DND-41 (cell line): ENCODE results near the gene VENTX.

Experiments
- ATAC-seq: fragments of 200-7000 bp; cut with Tn5 transposase; 3 replicates; pipeline ENCODE4 v1.9.1; 2021; ENCODE audit warnings: low read depth; ENCODE audit not compliant: insufficient read depth
- DNase-seq: peaks from one replicate; pipeline ENCODE4 v3.0.0-alpha.2; 2020
- H2AFZ ChIP-seq: 2 replicates; pipeline ENCODE4 v1.6.0; 2012; ENCODE audit warnings: low read depth, low read length
- H3K27ac ChIP-seq: 2 replicates; pipeline ENCODE4 v1.5.1; 2012; ENCODE audit warnings: low read length, inconsistent platforms
- H3K27me3 ChIP-seq: fragments of 200-600 bp; sonication (generic); 2 replicates; pipeline ENCODE4 v1.6.0; 2012; ENCODE audit warnings: low read length, mild to moderate bottlenecking, inconsistent platforms; ENCODE audit not compliant: insufficient read depth, poor library complexity
- H3K36me3 ChIP-seq: 2 replicates; pipeline ENCODE4 v1.5.1; 2012; ENCODE audit warnings: low read length, inconsistent platforms; ENCODE audit not compliant: insufficient read depth
- H3K4me1 ChIP-seq: 2 replicates; pipeline ENCODE4 v1.5.1; 2012; ENCODE audit warnings: mild to moderate bottlenecking, low read length; ENCODE audit not compliant: insufficient read depth
- H3K4me2 ChIP-seq: 2 replicates; pipeline ENCODE4 v1.6.0; 2012; ENCODE audit warnings: mild to moderate bottlenecking, moderate library complexity, low read length, inconsistent platforms; ENCODE audit not compliant: insufficient read depth
- H3K4me3 ChIP-seq, 2 experiments: fragments of 200-600 bp in 1 of 2; shearing (Covaris generic) in 1 of 2; 2 replicates each; pipeline ENCODE4 v1.5.1; 2012 to 2016; ENCODE audit warnings: inconsistent platforms in 2 of 2, low read length in 2 of 2, mild to moderate bottlenecking in 2 of 2, low read depth in 1 of 2, moderate library complexity in 1 of 2
- H3K79me2 ChIP-seq: 2 replicates; pipeline ENCODE4 v1.6.0; 2012; ENCODE audit warnings: low read length, inconsistent platforms; ENCODE audit not compliant: insufficient read depth
- H3K9ac ChIP-seq: 2 replicates; pipeline ENCODE4 v1.6.0; 2012; ENCODE audit warnings: low read depth, mild to moderate bottlenecking, inconsistent platforms, low read length, moderate library complexity
- H3K9me3 ChIP-seq: 2 replicates; pipeline ENCODE4 v1.5.1; 2012; ENCODE audit warnings: low read length, moderate library complexity, mild to moderate bottlenecking, inconsistent platforms; ENCODE audit not compliant: insufficient read depth, severe bottlenecking
- H4K20me1 ChIP-seq: 2 replicates; pipeline ENCODE4 v1.6.0; 2012; ENCODE audit warnings: low read length; ENCODE audit not compliant: insufficient read depth
- EZH2 ChIP-seq: IDR thresholded peaks from 3 replicates; pipeline ENCODE4 v1.6.1; 2012; ENCODE audit warnings: borderline replicate concordance, low read depth, mild to moderate bottlenecking, moderate library complexity, low read length, inconsistent platforms; ENCODE audit not compliant: severe bottlenecking
- TF ChIP-seq, protein P1 (sequence below): IDR thresholded peaks from 2 replicates; pipeline ENCODE4 v1.5.1; 2012; ENCODE audit warnings: borderline replicate concordance, low read length, moderate library complexity, mild to moderate bottlenecking; ENCODE audit not compliant: poor library complexity, severe bottlenecking; ENCODE audit errors: extremely low read depth

VENTX gene, protein sequence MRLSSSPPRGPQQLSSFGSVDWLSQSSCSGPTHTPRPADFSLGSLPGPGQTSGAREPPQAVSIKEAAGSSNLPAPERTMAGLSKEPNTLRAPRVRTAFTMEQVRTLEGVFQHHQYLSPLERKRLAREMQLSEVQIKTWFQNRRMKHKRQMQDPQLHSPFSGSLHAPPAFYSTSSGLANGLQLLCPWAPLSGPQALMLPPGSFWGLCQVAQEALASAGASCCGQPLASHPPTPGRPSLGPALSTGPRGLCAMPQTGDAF

DNA sequence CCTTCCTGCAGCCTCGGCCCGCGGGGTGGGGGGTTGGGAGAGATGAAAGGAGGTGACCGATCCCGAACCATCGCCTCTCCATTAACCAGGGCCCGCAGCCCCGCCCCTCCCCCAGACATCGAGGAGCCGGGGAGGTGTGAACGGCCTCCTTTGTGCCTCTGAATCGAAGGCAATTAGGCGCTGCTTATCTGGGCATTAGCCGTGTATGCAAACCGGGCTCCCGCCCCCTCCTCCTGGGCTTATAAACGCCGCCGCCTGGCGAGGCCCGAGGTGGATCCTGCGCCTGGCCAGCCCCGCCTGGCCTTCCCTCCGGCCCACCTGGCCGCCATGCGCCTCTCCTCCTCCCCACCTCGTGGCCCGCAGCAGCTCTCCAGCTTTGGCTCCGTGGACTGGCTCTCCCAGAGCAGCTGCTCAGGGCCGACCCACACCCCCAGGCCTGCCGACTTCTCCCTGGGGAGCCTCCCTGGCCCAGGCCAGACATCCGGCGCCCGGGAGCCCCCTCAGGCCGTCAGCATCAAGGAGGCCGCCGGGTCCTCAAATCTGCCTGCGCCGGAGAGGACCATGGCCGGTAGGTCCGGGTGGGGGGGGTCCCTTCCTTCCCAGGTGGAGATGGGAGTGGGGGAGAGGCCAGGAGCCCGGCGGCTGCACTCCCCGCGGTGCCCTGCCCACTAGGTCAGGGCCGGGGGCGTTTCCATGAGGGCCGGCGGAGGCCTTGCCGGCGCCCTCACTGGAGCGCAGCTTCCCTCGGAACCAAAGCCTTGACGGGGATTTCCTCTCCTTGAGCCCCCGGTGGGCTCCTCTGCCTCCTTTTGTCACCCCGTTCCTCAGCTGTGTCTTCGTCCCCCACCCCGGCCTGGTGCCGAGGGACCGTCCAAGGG, at the start of gene VENTX:
Gene VENTX (plus strand): TSS at position 268 of the 878 bp plus-strand sequence. CDS start 60 bp downstream, at position 328.
- 0 out of 2 replicates have a peak, but pooled peaks cover under 1% of the 10 kb centered on the region for H4K20me1 ChIP-seq
- no peak within 1 kb of the TSS for H2AFZ ChIP-seq
- H3K79me2 ChIP-seq = no peaks in the 10 kb centered on the region
- no peaks in the 10 kb centered on the region for H3K36me3 ChIP-seq
- no peak within 1 kb of the TSS for H3K9ac ChIP-seq
- no peaks in the 10 kb centered on the region for H3K4me1 ChIP-seq
- TF ChIP-seq, protein P1, sequence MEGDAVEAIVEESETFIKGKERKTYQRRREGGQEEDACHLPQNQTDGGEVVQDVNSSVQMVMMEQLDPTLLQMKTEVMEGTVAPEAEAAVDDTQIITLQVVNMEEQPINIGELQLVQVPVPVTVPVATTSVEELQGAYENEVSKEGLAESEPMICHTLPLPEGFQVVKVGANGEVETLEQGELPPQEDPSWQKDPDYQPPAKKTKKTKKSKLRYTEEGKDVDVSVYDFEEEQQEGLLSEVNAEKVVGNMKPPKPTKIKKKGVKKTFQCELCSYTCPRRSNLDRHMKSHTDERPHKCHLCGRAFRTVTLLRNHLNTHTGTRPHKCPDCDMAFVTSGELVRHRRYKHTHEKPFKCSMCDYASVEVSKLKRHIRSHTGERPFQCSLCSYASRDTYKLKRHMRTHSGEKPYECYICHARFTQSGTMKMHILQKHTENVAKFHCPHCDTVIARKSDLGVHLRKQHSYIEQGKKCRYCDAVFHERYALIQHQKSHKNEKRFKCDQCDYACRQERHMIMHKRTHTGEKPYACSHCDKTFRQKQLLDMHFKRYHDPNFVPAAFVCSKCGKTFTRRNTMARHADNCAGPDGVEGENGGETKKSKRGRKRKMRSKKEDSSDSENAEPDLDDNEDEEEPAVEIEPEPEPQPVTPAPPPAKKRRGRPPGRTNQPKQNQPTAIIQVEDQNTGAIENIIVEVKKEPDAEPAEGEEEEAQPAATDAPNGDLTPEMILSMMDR = no peak
- TF ChIP-seq EZH2 = no peak
- no peak within 1 kb of the TSS for H3K27ac ChIP-seq
- no peaks in the 10 kb centered on the region for H3K9me3 ChIP-seq
- H3K4me3 ChIP-seq = no peak within 1 kb of the TSS
- DNase-seq = no peak
- H3K27me3 ChIP-seq = no peaks in the 10 kb centered on the region
- H3K4me2 ChIP-seq = no peak within 1 kb of the TSS
- no peak for ATAC-seq

DNA sequence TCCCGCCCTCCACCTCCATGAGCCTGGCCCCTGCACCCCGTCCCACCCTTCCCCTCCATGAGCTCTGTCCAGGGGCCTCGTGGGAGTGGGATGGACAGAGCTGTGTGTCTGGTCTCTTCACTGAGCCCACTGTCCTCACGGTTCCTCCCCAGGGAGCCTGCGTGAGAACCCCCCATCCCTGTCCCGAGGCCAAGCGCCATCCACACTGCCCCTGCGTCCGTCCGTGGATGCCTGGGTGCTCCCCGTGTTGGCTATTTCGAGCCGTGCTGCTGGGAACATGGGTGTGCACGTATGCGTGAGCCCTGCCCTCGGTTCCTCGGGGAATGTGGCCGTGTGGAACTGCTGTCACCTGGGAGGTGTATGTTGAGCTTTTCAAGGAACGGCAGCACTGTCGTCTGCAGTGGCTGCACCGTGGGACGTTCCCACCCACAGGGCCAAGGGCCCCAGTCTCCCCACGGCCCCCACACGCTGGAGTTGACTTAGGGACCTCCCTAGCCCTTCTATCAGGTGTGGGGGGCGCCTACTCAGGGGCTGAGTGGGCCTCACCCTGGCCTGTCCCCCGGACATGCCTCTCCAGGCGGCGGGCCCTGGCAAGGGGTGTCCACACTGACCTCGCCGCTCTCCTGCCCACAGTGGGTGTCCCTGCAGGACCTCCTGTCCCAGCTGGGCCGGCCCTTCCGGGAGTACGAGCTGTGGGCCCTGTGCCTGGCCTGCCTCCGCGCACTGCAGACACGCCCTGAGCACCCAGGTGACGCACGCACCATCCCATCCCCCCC, 49.6 kb upstream of the VENTX start:
- Histone ChIP-seq H3K4me2 (no peak overlapping the region), H3K27me3 (peaks cover 3% of the 10 kb centered on the region), H3K36me3 (no peaks in the 10 kb centered on the region), H2AFZ (no peak overlapping the region), H3K4me3 (no peak overlapping the region), H3K79me2 (no peaks in the 10 kb centered on the region), H3K4me1 (no peaks in the 10 kb centered on the region), H3K9me3 (no peaks in the 10 kb centered on the region), H3K27ac (no peak overlapping the region), H3K9ac (no peak overlapping the region), H4K20me1 (no peaks in the 10 kb centered on the region; the same call in 1 of the 2 replicates)
- no peak for ATAC-seq
- no peak for TF ChIP-seq EZH2
- TF ChIP-seq, protein P1 = no peak
- no peak for DNase-seq

DNA sequence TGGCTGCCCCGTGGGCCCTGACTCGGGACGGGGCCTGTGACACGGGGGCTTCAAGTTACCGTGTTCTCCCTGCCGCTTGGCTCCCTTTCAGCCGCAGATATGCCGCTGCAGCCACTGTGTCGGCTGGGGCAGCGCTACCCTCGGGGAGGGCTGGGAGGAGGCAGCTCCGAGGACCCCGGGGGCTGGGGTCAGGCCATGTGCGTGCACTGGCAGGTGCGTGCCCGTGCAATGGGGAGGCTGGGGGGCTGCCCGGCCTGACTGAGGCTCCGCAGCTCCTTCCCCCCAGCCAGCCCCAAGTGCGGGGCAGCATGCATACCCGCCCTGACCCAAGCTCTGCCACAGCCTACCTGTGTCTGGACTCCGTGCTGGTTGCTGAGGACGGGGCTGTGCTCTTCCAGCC, 48.4 kb upstream of the VENTX start:
- Histone ChIP-seq H3K4me2 (no peak overlapping the region), H3K4me1 (no peaks in the 10 kb centered on the region), H3K4me3 (no peak overlapping the region), H4K20me1 (no peaks in the 10 kb centered on the region; the same call in 1 of the 2 replicates), H3K27me3 (peaks cover 3% of the 10 kb centered on the region), H3K79me2 (no peaks in the 10 kb centered on the region), H3K9me3 (no peaks in the 10 kb centered on the region), H2AFZ (no peak overlapping the region), H3K36me3 (no peaks in the 10 kb centered on the region), H3K27ac (no peak overlapping the region), H3K9ac (no peak overlapping the region)
- ATAC-seq (no peak), DNase-seq (no peak)
- TF ChIP-seq, protein P1 = no peak
- TF ChIP-seq EZH2 = no peak
